Measurements from ENCODE around the gene YJU2. TPM values are rescaled to one million over a fixed set of nuclear protein-coding genes. Genes with fewer than 3 reads are reported as not detected.

YJU2 gene
- polyA plus RNA-seq, 1 of the 3 experiments (the other 2 are of a cell fraction), result 29.0 TPM

GRCh38 chr19:4234142-4234861 lies 12.6 kb upstream of the YJU2 start:
- Histone ChIP-seq H3K9me2 (no peaks in the 10 kb centered on the region), H3K27me3 (ENCODE audit: insufficient read depth) (no peaks in the 10 kb centered on the region), H3K9me3 (no peaks in the 10 kb centered on the region), H3K4me2 (no peak overlapping the region), H4K20me1 (ENCODE audit: insufficient read depth) (no peaks in the 10 kb centered on the region), H3K36me3 (replicated peaks in 1 of 2; ENCODE audit: control insufficient read depth in 1 of 2, insufficient read depth in 2 of 2, low read length in 1 of 2) (no peaks in the 10 kb centered on the region), H2AFZ (ENCODE audit: low read depth) (no peak overlapping the region), H3K9ac (no peak overlapping the region), H3K27ac (ENCODE audit: low read depth in 2 of 2, low read length in 1 of 2) (no peak overlapping the region), H3K79me2 (ENCODE audit: insufficient read depth) (no peaks in the 10 kb centered on the region), H3F3A (replicated peaks; ENCODE audit: insufficient read depth) (no peaks in the 10 kb centered on the region), H3K4me3 (ENCODE audit: low read depth in 2 of 2, low read length in 1 of 2) (no peak overlapping the region), H3K4me1 (ENCODE audit: control insufficient read depth in 1 of 2, insufficient read depth in 2 of 2, low read depth in 1 of 2, low read length in 1 of 2) (peaks cover 0 to 3% of the 10 kb centered on the region in 2 experiments; a peak in 1 of 4 replicates)
- 77% methylated on average over 21 of the region's 21 CpGs for WGBS (ENCODE audit: low lambda C conversion rate)
- CTCF ChIA-PET, result interaction anchor here (0.6 to 2.5 kb wide), 14 partner anchors 9 to 341 kb away, joined by 3 to 10 read pairs (median 4); partner anchors contain the start of gene YJU2
- TF ChIP-seq EZH2phosphoT487 (IDR thresholded peaks at IDR 0.05; ENCODE audit: borderline replicate concordance, low read depth) (no peak), JUND (IDR thresholded peaks at IDR 0.05) (no peak), FOXJ3 (CRISPR knock-in tag; IDR thresholded peaks at IDR 0.05) (no peak), MXI1 (IDR thresholded peaks at IDR 0.05; ENCODE audit: low read depth, low read length) (no peak)
- POLR2A ChIA-PET, result interaction anchor here (0.6 to 1.4 kb wide), 2 partner anchors 12 to 39 kb away, joined by 4 read pairs; partner anchors contain the start of gene YJU2
- no peak for DNase-seq

- no peaks in the 10 kb centered on the region for H3K79me2 ChIP-seq (ENCODE audit: insufficient read depth)
- H3K9me2 ChIP-seq, result no peaks in the 10 kb centered on the region
- no peaks in the 10 kb centered on the region for H3F3A ChIP-seq (replicated peaks; ENCODE audit: insufficient read depth)
- H3K27ac ChIP-seq (ENCODE audit: low read depth in 2 of 2, low read length in 1 of 2), result no peak overlapping the region
- H3K4me1 ChIP-seq (ENCODE audit: control insufficient read depth in 1 of 2, insufficient read depth in 2 of 2, low read depth in 1 of 2, low read length in 1 of 2), result peaks cover 0 to 3% of the 10 kb centered on the region in 2 experiments; a peak in 1 of 4 replicates
- H3K9me3 ChIP-seq, result no peaks in the 10 kb centered on the region
- H3K4me3 ChIP-seq (ENCODE audit: low read depth in 2 of 2, low read length in 1 of 2), result no peak overlapping the region
- H2AFZ ChIP-seq (ENCODE audit: low read depth), result no peak overlapping the region
- no peaks in the 10 kb centered on the region for H4K20me1 ChIP-seq (ENCODE audit: insufficient read depth)
- DNase-seq, result no peak
- H3K9ac ChIP-seq, result no peak overlapping the region
- H3K4me2 ChIP-seq, result no peak overlapping the region
- no peaks in the 10 kb centered on the region for H3K36me3 ChIP-seq (replicated peaks in 1 of 2; ENCODE audit: control insufficient read depth in 1 of 2, insufficient read depth in 2 of 2, low read length in 1 of 2)
- WGBS (ENCODE audit: low lambda C conversion rate), result 73% methylated on average over 8 of the region's 13 CpGs
- no peaks in the 10 kb centered on the region for H3K27me3 ChIP-seq (ENCODE audit: insufficient read depth)
- TF ChIP-seq FOXM1 (IDR thresholded peaks at IDR 0.05; ENCODE audit: low read depth), result no peak
- no peak for TF ChIP-seq FOSL2 (IDR thresholded peaks at IDR 0.05; ENCODE audit: borderline replicate concordance, low read depth)
- TF ChIP-seq ELF1 (IDR thresholded peaks at IDR 0.05), result no peak
- no peak for TF ChIP-seq SMC3 (IDR thresholded peaks at IDR 0.05; ENCODE audit: low read depth, low read length)
- TF ChIP-seq MXI1 (IDR thresholded peaks at IDR 0.05; ENCODE audit: low read depth, low read length), result no peak
- TF ChIP-seq CHD2 (IDR thresholded peaks at IDR 0.05; ENCODE audit: low read length, partially characterized antibody), result no peak
- no peak for TF ChIP-seq NRF1 (IDR thresholded peaks at IDR 0.05; ENCODE audit: low read depth, low read length)
- TF ChIP-seq USF2 (IDR thresholded peaks at IDR 0.05; ENCODE audit: borderline replicate concordance, low read depth, low read length), result no peak
- no peak for TF ChIP-seq FOXJ3 (CRISPR knock-in tag; IDR thresholded peaks at IDR 0.05)
- no peak for TF ChIP-seq ZBTB33 (IDR thresholded peaks at IDR 0.05; ENCODE audit: borderline replicate concordance, low read depth)
- no peak for TF ChIP-seq GATA2 (CRISPR knock-in tag; IDR thresholded peaks at IDR 0.05)
- no peak for TF ChIP-seq USF1 (IDR thresholded peaks at IDR 0.05; ENCODE audit: borderline replicate concordance, low read depth)
- TF ChIP-seq SIN3A (IDR thresholded peaks at IDR 0.05; ENCODE audit: borderline replicate concordance, low read depth, low read length), result no peak
- TF ChIP-seq EP300 (IDR thresholded peaks at IDR 0.05; ENCODE audit: borderline replicate concordance in 1 of 2, low read depth in 1 of 2, low read length in 1 of 2), result no peak
- no peak for TF ChIP-seq PBX3 (IDR thresholded peaks at IDR 0.05)
- no peak for TF ChIP-seq TAF1 (IDR thresholded peaks at IDR 0.05; ENCODE audit: borderline replicate concordance, low read depth, low read length)
- no peak for TF ChIP-seq TCF12 (IDR thresholded peaks at IDR 0.05)
- CTCF ChIA-PET, result interaction anchor here (1.1 to 2.2 kb wide), 7 partner anchors 11 to 118 kb away, joined by 3 to 10 read pairs (median 6); partner anchors contain the start of gene YJU2
- POLR2A ChIA-PET, result interaction anchor here (0.6 kb wide), 1 partner anchor 39 kb away, joined by 4 read pairs; no protein-coding TSS in a partner anchor
Measured at GRCh38 chr19:4234862-4235201, 12.0 kb upstream of the YJU2 start.

Data from SK-N-SH (cell line).